H1 (cell line): ENCODE data around the gene TMEM272. TPM values are rescaled to one million over a fixed set of nuclear protein-coding genes. Genes with fewer than 3 reads are reported as not detected.

Experiments
- SP2 ChIP-seq: IDR thresholded peaks from 2 replicates; pipeline ENCODE4 v1.6.1; 2012; ENCODE audit warnings: mild to moderate bottlenecking, low read length, inconsistent platforms
- ZNF274 ChIP-seq: IDR thresholded peaks from 2 replicates; pipeline ENCODE4 v1.7.0; 2012; ENCODE audit warnings: low read length, borderline replicate concordance; ENCODE audit errors: extremely low read depth
- polyA plus RNA-seq, 7 experiments: library from polyadenylated mRNA; depleted of rRNA in 3 of 7; stranded (reverse) in 5 of 7; unstranded in 2 of 7; fragments of >200 nt in 5 of 7; fragments of 200-250 nt in 2 of 7; gene quantifications; 1 replicate in 5 of 7; 2 replicates in 1 of 7; 4 replicates in 1 of 7; pipeline versions ENCODE4 v1.2.1 to v1.2.3, GENCODE V29; 2011 to 2013; ENCODE audit warnings: missing spikeins in 2 of 7, mixed read lengths in 2 of 7
- total RNA-seq: library from RNA; stranded (reverse); fragmentation: NEBNext Ultra II Directional; extraction: Animal tissue kit (Norgen Biotek cat#: 25700); gene quantifications from 2 replicates; pipeline ENCODE4 v1.2.1, GENCODE V29; 2021

The TMEM272 gene
- total and polyA plus RNA-seq, 2 of the 8 experiments (the other 6 are each of a cell fraction or from before 2014, with no cell fraction given) = 0.05 TPM; not detected in 1

DNA sequence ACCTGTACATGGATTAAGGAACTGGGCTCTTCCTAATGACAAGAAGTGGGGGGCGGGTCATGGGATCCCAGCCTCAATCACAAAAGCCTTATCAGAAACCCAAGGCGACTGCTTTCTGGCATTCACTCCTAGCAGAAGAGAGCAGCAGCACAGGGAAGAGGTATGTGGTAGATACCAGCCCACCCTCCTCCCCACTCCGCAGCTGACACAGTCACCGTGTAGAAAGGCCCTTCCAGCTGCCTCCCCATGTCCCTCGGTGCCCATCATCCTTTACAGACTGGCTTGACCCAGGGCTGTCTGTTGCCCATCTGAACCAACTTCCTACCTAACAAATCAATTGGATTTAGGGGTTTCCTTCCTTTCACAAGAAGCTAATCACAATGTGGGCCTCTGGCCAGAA is 37.9 kb downstream of the TMEM272 start (continued):
- TF ChIP-seq SP2 = no peak
- no peak for TF ChIP-seq ZNF274
